NCI-H128 (cell line): ENCODE results near the gene DAZAP1.

Experiments used
- DNase-seq: peaks from one replicate; lab custom pipeline; 2025; ENCODE audit not compliant: unreplicated experiment; lab: John Stamatoyannopoulos, UW

The DAZAP1 gene

DNA sequence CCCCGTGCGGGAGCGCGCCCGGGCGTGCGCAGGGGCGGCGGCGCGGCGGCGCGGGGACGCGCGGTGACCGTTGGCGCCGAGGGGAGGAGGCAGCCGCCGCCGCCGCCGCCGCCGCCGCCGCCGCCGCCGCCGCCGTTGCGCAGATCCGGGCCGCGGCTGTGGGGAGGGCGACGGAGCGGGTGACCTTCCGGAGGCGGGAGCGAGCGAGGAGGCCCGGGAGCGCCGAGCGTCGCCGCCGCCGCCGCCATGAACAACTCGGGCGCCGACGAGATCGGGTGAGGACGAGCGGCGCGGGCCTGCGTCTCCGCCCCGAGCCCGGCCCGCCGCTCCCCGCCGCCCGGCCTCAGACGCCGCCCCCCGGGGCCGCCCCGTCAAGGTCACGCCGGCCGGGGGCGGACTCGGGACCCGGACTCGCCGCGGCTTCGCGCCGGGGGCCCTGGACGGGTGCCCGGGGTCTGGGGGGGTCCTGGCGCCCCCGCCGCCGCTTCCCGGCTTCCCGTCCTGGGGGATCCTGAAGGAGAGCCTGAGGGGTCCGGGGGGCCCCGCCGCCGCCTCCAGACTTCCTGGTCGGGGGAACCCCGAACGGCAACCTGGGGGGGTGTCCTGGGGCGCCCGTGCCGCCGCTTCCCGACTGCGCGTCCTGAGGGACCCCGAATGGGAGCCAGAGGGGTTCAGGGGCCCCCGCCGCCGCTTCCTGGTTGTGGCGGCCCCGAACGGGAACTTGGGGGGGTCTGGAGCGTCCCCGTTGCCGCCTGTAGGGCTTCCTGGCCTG, at the start of gene DAZAP1:
Gene DAZAP1, plus strand, starts transcription at position 59 of the 772 bp plus-strand sequence. Its CDS starts 188 bp downstream, at position 247.
- DNase-seq = no peak

DNA sequence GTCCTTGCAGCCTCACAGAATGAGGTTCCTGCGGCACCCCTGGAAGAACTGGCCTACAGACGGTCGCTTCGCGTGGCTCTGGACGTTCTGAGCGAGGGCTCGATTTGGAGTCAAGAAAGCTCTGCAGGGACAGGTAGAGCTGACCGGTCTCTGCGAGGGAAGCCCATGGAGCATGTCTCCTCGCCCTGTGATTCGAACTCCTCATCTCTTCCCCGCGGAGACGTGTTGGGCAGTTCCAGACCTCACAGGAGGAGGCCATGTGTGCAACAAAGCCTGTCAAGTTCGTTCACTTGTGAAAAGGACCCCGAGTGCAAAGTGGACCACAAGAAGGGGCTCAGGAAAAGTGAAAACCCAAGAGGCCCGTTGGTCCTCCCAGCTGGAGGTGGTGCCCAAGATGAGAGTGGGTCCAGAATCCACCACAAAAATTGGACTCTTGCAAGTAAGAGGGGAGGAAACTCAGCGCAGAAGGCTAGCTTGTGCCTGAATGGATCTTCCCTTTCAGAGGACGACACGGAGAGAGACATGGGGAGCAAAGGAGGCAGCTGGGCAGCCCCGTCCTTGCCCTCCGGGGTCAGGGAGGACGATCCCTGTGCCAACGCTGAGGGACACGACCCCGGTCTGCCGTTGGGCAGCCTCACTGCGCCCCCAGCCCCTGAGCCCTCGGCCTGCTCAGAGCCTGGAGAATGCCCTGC, 47.1 kb upstream of the DAZAP1 start:
- DNase-seq = no peak

DNA sequence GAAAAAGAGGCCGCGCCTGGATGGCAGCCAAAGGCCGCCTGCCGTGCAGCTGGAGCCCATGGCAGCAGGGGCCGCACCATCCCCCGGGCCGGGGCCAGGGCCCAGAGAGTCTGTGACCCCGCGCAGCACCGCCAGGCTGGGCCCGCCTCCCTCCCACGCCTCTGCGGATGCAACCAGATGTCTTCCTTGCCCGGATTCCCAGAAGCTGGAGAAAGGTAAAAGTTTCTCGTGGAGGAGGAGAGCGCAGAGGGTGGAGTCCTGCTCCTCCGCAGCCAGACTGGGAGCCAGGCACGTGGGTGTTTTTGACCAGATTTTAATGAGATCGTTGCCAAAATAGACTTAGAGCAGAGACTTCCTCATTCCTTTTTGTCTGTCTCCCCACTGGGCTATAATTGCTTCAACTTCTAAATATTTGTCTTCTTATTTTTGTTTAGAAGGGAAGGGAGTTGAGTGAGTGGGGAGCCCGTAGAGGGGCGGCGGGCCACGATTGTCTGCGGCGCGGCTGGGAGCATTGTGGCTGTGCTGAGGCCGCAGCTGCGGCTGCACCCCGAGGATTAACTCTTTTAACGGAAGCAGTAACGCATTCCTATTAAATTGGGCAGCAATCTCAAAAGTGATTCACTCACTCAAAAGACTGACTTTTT, 46.4 kb upstream of the DAZAP1 start:
- DNase-seq = no peak

DNA sequence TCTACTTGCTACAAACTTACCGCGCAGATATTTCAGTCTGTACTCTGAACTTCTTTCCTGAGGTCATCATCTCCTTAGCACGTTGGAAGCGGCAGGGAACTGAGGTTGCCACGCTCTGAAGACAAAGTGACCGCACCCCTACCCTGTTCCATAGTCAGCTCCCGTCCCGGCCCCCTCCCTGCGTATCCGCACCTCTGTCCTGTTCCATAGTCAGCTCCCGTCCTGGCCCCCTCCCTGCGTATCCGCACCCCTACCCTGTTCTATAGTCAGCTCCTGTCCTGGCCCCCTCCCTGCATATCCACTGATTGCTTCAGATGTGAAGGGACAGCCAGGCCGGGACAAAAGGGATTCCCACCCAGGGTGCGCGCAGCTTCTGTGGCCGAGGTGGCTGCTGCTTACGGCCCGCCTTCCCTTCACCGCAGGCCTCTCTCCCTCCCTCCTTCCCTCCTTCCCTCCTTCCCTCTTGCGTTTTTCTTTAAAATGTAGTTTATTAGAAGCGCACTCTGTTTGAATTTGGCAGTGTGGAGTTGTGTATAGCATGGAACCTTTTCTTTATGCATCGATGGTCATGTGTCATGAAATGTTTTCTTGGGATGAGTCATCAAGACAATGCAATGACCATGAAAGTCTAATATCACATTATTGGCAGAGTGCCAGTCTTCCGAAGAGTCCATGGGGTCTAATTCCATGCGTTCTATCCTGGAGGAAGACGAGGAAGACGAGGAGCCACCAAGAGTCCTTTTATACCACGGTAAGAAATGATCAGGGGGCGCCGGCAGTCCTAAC, 45.6 kb upstream of the DAZAP1 start:
- DNase-seq = no peak

DNA sequence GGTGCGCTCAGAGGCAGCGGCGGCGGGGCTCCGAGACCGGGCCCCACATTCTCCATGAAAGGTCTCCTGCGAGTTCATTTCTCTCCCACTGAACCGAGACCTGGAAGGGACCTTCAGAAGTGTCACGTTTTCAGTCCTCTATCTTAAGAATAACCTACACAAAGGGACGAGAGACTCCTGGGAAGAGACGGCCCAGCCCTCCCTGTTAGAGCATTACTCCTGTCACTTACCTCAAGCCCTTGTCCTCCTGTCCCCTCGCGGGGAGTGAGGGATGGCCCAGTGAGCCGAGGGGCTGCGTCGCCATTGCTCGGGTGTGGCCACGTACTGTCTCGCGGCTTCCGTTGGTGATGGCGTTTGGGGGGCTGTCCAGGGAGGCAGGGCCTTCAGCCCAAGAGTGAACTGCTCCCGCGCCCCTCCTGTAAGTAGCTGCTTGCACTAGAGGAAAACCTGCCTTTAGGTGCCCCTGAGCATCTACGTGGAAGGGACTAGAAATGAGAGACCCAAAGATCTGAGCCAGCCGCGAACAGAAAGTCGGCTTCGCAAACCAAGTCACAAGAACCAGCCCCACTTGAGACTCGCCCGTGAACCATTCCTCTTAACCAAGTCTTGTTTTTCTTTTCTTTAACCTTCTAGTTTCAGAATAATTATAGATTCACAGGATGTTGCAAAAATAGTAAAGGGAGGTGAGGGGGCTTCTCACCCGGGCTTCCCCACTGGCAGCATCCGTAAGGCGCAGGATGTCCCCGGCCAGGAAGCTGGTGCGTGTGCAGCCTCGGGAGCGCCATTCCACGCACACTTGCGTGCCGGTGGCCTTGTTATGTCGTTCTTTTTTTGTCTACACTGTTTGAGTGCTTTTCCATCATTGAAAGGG, 44.8 kb upstream of the DAZAP1 start:
- DNase-seq = no peak

DNA sequence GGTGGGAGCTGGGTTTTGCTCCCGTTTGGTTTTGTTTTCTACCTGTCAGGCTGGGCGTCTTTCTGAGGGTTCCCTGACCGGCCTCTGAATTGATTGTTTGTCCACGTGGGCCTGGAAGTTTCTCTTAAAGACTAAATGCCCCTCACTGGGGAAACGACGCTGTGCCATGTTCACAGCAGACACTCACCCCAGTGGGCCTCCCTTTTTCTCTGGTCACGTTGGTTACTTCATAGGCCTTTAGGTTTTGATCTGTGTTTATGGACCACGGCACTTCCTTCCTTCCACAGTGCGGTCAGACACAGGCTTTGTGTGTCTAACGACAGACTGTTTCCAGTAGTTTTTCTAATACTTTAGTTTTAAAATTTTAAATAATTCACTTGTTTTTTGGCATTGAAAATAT, 43.8 kb upstream of the DAZAP1 start:
- no peak for DNase-seq

DNA sequence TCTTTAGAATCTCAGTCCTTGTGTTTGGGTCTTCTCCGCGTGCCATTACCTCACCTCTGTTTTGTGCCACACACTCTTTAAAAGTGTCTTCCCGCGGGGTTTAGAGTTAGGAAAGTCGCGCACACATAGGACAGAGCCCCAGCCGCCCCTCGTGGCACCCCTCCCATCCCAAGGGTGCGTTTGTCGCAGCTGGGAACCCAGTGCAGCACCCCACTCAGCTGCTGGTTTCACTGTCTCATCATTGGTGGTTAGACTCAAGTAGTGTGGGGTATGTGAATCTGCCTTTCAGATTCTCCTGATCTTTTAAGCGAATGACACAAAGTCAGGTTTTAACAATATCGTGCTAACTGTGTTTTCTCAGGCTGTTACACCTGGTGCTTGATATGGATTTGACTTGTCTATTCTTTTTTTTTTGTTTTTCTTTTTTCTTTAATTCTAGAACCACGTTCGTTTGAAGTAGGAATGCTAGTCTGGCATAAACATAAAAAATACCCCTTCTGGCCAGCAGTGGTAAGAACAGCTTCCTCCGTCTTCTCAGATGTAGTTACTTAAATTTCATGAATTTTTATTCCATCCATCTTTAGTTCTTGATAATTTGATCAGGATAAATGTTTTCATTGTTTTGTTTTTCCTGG, 43.2 kb upstream of the DAZAP1 start:
- DNase-seq = no peak

DNA sequence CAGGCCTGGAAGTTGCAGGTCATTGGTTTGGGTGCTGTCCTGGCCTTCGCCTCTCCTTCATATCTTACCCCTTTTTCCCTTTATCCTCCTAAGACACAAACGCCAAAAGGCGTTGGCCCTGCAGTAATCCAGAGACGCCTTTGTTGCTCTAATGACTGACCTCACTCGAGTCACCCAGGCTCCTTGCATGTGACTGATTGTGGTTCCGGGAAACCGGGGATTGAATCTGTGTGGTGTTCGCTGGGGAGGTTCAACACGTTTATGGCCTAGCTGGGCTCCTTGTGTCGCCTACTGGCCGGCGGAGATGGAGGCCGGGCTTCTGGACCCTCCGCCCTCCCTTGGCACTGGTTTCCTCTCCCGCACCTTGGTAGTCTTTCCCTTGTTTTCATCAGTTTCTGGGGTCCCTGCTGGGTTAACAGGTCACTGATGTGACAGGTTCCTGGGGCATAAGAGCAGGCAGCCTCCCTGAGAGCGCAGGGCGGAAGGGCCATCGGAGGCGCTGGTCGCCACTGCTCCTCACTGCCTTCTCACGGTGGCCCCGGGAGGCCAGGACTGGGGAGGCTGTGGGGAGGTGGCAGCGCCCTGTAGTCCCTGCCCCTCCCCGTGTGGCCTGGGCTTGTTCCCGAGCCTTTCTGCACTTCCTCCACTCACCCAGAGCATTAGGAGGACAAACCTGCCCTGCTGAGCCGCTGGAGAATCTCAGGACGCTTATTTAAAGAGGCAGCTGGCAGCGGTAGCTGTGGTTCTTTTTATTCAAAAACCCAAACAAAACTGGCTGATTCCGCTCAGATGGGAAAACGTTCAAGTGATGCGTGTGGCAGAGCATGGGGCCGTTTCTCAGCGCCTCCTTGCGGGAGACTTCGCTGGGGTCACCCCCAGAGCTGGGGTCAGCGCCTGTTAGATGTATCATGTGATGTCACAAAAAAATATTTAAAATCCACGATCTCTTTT, 41.8 kb upstream of the DAZAP1 start:
- DNase-seq = no peak

DNA sequence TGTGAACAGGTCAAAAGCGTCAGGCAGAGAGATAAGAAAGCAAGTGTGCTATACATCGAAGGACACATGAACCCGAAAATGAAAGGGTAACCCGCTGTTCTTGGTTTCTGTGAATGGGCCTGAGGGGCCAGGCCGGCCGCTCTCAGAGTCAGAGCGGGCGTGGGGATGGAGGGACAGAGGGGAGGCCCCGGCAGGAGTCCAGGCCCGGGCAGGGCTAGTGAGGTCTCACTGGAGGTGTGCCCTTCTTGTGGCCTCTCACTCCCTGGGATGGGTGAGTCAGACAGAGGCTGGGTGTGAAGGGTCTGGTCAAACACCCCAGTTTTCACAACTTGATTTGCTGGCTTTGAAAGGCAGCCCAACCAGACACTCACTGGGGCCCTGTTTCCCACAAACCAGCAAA, 41.1 kb upstream of the DAZAP1 start:
- no peak for DNase-seq

DNA sequence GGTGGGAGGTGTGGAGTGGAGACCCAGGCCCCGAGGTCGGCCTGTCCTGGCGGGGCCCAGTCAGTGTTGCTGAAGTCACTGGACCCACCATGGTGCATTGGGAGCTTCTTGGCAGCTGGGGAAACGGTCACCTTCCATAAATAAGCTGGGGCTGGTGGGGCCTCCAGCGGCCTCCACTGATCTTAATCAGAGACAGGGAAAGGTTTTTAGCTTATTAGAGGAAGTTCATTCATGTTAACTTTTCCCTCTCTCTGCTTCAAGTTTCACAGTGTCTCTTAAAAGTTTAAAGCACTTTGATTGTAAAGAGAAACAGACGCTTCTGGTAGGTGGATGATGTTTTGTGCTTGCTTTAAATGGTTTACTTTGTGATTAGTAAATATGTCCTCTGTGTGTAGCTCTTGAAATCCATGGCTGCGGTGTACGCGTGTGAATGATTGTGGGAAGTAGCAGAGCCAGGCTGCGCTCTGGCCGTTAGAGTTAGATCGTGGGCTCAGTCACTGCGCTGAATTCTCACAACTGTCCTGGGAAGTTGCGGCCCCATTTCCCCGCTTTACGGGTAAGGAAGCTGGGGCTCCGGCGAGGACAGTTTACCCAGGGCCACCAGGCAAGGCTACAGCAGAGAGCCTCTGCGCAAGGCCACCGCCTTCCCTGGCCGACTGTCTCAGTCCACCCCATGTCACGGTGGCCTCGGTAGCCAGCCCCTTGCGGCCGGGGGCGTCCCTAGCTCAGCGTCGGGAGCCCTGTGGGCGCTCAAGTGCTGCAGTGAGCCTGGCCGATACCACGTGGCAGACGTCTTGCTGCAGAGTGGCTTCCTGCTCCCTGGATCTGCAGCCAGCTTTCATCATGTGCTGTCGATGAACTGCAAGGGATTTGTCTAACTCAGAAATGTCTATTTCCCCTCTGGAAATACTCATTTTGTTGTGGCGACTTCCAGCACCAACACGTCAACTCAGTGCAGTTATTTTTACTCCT, 40.2 kb upstream of the DAZAP1 start:
- DNase-seq = no peak

DNA sequence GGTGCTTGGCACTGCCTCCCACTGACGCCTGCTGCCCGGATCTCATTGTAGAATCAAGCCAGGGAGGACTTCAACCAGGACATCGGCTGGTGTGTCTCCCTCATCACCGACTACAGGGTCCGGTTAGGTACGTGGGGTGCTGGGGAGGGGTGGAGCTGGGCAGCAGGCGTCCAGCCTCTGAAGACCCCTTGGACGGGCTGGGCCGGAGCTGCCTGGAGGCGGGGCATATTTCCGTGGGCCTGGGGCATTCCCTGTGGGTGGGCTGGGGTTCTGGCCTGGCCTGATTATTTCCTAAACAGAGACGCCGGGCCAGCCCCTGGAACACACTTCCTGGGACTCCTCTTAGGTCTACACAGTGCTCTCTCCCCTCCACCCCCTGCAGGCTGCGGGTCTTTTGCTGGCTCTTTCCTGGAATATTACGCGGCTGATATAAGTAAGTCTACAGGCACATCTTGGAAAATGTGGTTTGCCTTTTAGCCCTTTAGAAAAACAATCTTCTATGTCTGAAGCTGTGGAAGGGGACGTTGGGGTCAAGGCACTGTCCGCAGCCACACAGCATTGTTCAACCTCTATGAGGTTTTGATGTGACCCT, 38.1 kb upstream of the DAZAP1 start:
- DNase-seq = no peak

DNA sequence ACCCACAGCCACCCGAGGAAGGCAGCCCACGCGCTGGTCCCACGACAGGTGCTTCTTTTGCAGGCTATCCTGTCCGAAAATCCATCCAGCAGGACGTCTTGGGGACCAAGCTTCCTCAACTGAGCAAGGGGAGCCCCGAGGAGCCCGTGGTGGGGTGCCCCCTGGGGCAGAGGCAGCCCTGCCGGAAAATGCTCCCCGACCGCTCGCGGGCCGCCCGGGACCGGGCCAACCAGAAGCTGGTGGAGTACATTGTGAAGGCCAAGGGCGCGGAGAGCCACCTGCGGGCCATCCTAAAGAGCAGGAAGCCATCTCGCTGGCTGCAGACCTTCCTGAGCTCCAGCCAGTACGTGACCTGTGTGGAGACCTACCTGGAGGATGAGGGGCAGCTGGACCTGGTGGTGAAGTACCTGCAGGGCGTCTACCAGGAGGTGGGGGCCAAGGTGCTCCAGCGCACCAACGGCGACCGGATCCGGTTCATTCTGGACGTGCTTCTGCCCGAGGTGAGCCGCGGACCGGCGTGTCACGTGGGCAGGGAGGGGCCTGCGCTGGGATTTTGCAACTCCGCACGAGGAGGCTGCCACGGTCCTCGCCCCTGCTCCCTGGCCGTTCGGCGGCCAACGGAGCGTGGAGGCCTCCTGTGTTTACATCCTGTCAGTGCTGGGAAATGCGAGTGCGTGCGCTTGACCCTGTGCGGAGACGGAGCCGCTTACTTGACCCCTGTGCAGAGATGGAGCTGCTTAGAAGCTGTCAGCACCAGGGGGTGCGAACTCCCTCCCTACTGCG, 36.6 kb upstream of the DAZAP1 start:
- DNase-seq = no peak

DNA sequence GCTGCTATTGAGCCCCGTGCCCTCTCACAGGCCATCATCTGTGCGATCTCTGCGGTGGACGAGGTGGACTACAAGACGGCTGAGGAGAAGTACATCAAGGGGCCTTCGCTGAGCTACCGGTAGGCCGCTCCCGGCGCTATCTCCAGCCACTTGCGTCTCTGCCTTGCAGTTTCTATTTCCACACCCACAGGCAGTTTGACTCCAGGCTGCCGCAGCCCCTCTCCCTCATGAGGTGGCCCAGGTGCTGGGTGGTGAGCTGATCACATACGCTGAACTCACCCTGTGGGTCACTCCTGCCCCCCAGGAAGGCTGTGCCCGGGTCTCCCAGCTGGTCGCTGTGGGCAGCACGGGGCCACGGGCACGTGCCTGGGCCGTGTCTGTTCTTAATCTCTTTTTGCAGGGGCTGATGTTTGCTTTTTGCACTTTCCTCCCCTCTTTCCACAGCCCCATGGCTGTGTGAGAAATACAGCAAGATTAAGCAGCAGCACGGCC, 34.3 kb upstream of the DAZAP1 start:
- DNase-seq = no peak

DNA sequence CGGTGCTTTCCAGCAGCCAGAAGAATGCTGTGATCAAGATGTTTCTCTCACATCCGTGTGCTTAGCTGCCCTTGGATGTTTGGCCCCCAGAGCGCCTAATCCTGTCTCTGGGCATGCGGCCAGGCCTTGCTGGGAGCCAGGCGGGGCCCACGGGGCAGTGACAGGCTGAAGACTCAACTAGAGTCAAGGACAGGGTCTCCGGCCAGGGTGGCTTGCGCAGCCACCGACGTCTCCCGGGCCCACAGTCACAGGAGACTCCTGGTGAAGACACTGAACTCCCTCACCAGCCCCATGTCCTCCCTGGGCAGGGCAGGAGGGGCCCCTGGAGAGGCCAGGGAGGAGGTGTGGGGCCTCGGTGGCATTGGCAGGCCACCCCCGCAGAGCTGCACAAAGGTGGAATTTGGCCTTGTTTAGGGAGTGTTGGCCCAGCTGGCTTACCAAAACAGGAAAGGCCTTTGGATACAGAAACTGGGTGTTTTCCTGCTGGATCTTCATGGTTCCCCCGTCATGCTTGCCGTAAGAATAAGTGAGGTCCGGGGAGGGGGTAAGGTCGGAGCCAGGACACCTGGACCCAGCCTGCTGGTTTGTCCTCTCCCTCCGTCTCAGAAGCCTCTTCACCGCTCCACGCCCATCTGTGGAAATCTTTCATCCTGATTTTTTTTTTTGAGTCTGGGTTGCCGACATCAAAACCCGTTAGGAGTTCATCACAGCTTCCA, 33.7 kb upstream of the DAZAP1 start:
- DNase-seq = no peak

DNA sequence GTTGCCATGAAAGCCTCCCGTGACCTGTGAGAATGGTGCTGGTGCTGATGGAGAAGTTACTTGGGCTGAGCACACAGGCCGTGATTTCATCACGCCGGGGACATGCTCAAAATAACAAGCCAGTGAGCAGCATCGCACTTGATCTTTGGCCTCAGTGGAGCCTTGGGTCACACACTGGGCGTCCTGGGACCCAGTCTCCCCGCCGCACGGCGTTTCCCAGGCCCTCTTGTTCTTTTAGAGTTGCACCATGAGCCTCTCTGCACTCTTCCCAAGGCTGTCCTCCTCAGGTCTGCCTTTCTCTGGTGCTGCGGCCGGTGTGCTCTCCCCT, 33.2 kb upstream of the DAZAP1 start:
- DNase-seq = no peak

DNA sequence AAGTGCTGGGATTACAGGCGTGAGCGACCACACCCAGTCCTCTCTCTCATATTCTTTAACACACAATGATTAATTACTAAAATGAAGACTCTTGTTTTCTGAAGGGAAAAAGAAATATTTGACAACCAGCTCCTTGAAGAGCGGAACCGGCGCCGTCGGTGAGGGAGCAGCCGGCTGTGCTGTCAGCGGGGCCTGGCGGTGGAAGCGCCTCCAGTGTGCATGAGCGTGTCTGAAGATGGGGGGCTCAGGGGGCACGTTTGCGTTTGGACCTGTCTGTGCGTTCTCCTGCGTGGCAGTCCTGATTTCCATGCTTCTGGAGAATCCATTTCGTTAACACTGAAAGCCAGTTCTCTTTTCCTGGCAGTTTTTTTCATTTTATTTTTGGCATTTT, 31.0 kb upstream of the DAZAP1 start:
- no peak for DNase-seq
